Measurements from ENCODE around the gene ANKS3.

Gene ANKS3

DNA sequence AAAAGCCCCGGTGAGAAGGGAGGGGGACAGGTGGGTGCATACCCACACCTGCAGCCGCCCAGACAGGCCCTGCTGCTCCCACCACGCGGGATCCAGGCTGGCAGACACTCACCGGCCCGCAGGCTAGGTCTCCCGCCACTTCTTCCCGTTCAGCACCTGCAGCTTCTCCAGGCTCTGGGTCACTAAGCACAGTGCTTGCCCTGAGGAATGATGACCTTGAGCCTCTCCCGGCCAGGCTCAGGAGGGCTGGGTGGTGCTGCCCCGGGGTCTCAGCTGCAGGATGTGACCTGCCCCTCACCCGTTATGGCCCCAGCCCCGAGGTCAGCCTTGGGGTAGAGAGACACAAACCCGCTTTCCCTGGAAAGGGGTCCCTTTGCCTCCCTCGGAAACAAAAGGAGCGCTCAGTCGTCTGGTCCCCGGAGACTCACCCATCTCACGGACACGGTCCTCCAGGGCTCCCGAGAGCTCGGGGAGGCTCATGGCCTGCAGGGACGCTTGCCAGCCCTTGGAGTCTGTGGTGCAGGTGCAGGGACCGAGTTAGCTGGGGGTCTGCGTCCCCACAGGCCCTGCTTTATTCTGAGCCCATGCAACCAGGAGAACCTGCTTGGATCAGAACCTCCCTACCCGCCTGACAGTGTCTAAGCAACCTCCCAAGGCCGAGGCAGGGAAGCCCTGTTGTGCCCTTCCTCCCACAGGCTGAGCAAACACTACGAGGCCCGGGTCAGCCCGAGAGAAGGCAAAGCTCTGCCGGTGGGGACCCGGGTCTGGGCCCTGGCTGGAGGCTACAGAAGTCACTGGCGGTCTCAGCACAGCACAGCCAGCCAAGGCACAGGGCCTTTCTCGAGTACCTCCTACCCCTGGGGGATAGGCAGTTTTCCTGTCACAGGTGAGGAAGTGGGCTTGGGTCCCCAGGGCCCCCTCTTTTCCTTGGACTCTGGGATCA, 36.9 kb downstream of the ANKS3 start:
- no peaks in the 10 kb centered on the region for H3K9me3 ChIP-seq (ENCODE audit: control insufficient read depth, low read length)
- H3K27me3 ChIP-seq (ENCODE audit: control insufficient read depth, insufficient read depth, low read length), result no peaks in the 10 kb centered on the region
- H3K4me2 ChIP-seq (ENCODE audit: low read length), result no peak overlapping the region
- no peak overlapping the region for H3K4me3 ChIP-seq (ENCODE audit: low read depth, low read length)
- H3K4me1 ChIP-seq, result no peaks in the 10 kb centered on the region
- TF ChIP-seq, protein P1, sequence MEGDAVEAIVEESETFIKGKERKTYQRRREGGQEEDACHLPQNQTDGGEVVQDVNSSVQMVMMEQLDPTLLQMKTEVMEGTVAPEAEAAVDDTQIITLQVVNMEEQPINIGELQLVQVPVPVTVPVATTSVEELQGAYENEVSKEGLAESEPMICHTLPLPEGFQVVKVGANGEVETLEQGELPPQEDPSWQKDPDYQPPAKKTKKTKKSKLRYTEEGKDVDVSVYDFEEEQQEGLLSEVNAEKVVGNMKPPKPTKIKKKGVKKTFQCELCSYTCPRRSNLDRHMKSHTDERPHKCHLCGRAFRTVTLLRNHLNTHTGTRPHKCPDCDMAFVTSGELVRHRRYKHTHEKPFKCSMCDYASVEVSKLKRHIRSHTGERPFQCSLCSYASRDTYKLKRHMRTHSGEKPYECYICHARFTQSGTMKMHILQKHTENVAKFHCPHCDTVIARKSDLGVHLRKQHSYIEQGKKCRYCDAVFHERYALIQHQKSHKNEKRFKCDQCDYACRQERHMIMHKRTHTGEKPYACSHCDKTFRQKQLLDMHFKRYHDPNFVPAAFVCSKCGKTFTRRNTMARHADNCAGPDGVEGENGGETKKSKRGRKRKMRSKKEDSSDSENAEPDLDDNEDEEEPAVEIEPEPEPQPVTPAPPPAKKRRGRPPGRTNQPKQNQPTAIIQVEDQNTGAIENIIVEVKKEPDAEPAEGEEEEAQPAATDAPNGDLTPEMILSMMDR (IDR thresholded peaks at IDR 0.05), result no peak
- H2AFZ ChIP-seq, result no peak overlapping the region
- no peak overlapping the region for H3K27ac ChIP-seq
- no peaks in the 10 kb centered on the region for H3K79me2 ChIP-seq
- no peak overlapping the region for H3K9ac ChIP-seq
- no peaks in the 10 kb centered on the region for H3K36me3 ChIP-seq (ENCODE audit: control insufficient read depth, insufficient read depth, low read length)

DNA sequence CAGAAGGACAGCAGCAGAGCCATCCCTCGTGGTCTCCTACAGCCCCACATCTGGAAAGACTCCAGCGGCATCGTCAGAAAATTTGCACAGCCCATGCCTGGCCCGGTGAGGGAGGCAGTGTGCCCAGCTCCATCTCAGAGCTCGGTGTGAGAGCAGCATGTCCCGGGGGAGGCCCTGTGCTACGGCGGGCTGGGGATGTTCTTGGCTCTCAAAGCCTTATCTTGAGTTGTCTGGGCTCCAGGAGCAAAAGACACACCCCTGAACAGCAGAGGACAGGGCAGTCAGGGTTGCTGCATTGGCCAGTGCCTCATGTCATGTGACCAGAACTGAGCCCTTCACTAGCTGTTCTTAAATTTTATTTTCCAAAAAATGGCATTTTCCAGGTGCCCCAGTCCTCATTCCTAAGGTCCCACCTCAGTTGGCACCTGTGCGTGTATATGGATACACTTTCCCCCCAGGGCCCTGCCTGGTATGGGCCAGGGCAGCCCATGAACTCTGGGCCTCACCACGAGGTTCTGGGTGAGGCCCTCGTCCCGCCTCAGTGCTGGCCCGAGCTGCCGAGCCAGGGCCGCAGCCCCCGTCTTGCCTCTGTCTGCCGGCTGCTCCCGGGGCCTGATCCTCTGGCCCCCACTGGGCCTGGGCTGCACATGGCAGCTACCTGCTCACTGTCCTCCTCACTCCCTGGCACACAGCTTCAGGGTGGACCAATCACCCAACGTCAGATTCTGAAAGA, 37.7 kb downstream of the ANKS3 start:
- H3K36me3 ChIP-seq (ENCODE audit: control insufficient read depth, insufficient read depth, low read length), result no peaks in the 10 kb centered on the region
- H3K27ac ChIP-seq, result no peak overlapping the region
- no peaks in the 10 kb centered on the region for H3K4me1 ChIP-seq
- H3K4me2 ChIP-seq (ENCODE audit: low read length), result no peak overlapping the region
- TF ChIP-seq, protein P1 (IDR thresholded peaks at IDR 0.05), result no peak
- H3K9me3 ChIP-seq (ENCODE audit: control insufficient read depth, low read length), result no peaks in the 10 kb centered on the region
- no peaks in the 10 kb centered on the region for H3K79me2 ChIP-seq
- H2AFZ ChIP-seq, result no peak overlapping the region
- no peaks in the 10 kb centered on the region for H3K27me3 ChIP-seq (ENCODE audit: control insufficient read depth, insufficient read depth, low read length)
- H3K9ac ChIP-seq, result no peak overlapping the region
- H3K4me3 ChIP-seq (ENCODE audit: low read depth, low read length), result no peak overlapping the region

DNA sequence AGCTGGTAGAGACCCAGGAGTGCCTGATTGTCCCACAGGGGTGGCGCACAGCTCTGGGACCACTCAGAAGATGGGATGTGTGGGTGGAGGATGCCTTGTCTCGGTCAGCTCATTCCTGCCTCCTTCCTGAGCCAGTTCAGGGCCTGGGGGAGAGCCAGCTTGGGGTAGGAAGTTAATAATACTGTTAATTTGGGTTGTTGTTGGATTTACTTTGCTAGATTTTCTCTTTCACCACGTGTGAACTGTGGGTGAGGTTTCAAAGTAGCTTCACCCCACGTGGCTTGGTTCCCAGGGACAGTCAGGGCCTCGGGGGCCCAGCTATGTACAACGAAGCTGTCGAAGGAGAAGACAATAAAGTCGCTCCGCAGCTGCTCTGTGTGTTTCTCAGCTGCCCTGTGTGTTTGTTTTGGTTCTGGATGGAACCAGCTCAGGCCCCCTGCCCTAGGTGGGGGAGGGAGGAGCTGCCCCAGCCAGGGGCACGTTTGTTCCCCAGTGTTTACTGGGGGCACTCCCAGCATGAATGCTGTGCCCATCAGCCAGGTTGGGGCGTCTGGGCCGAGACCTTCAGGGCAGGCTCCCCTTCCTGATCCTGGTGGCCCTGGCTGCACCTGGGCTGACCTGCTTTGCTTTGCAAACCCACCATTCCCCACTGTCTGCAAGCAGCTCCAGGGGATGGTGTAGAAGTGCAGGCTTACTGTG, 38.4 kb downstream of the ANKS3 start:
- Histone ChIP-seq H3K4me1 (no peaks in the 10 kb centered on the region), H3K9ac (no peak overlapping the region), H3K79me2 (no peaks in the 10 kb centered on the region), H2AFZ (no peak overlapping the region), H3K27me3 (ENCODE audit: control insufficient read depth, insufficient read depth, low read length) (no peaks in the 10 kb centered on the region), H3K36me3 (ENCODE audit: control insufficient read depth, insufficient read depth, low read length) (no peaks in the 10 kb centered on the region), H3K27ac (no peak overlapping the region), H3K4me2 (ENCODE audit: low read length) (no peak overlapping the region), H3K4me3 (ENCODE audit: low read depth, low read length) (no peak overlapping the region), H3K9me3 (ENCODE audit: control insufficient read depth, low read length) (no peaks in the 10 kb centered on the region)
- TF ChIP-seq, protein P1 (IDR thresholded peaks at IDR 0.05), result no peak

DNA sequence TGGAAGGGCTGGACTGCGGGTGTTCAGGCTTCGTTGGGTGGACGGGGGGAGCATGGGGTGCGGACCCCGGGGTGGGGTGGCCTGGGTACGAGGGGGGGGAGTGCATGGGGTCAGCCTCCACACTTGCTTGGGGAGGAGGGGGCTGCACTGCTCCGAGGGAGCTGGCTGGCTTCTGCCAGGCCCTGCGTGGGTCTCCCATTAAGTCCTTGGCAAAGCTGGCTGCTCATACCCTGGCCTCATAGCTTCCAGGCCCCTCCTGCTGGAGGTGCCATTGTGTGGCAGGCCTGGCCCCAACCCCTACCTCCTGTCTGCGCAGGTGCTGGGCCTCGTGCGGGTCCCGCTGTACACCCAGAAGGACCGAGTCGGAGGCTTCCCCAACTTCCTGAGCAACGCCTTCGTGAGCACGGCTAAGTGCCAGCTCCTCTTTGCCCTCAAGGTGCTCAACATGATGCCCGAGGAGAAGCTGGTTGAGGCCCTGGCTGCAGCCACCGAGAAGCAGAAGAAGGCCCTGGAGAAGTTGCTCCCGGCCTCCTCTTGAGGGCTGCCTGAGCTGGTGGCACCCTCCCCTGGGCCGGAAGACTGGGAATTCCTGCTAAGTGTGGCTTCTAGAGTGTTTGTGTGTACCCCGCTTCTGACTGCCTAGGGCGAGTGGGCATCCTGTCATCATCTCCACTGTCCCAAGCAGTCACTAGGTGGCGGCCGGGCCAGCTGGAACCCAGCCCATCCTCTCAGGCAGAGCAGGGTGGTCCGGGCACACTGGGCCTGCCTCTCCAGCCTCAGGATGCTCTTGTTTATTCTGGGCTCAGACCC, 39.2 kb downstream of the ANKS3 start:
- TF ChIP-seq, protein P1 (IDR thresholded peaks at IDR 0.05), result no peak
- H3K4me3 ChIP-seq (ENCODE audit: low read depth, low read length), result peak overlapping the region; percentile 74

More for the DNA sequence above, 39.2 kb downstream of the ANKS3 start:
- Histone ChIP-seq H3K4me2 (ENCODE audit: low read length) (peak overlapping the region; percentile 87), H3K36me3 (ENCODE audit: control insufficient read depth, insufficient read depth, low read length) (no peaks in the 10 kb centered on the region), H3K4me1 (no peaks in the 10 kb centered on the region), H3K9me3 (ENCODE audit: control insufficient read depth, low read length) (no peaks in the 10 kb centered on the region), H2AFZ (no peak overlapping the region), H3K27ac (no peak overlapping the region), H3K9ac (no peak overlapping the region), H3K79me2 (no peaks in the 10 kb centered on the region), H3K27me3 (ENCODE audit: control insufficient read depth, insufficient read depth, low read length) (no peaks in the 10 kb centered on the region)

Measured in parathyroid adenoma (tissue), 2 donors.